Ovary (tissue), 3 donors: ENCODE measurements around the gene FAM170B.

ENCODE experiments used
- CTCF ChIP-seq, 3 donors: fragments of 450-650 bp in 2 of 3; fragments of 200-600 bp in 1 of 3; IDR thresholded peaks; one replicate each; pipeline versions ENCODE4 v1.5.1 to v1.8.0; 2016 to 2022; ENCODE audit warnings: antibody characterized with exemption in 3 of 3, mild to moderate bottlenecking in 1 of 3
- EP300 ChIP-seq: sonication (generic); formaldehyde crosslinking; IDR thresholded peaks from one replicate; pipeline ENCODE4 v1.6.1; 2017; ENCODE audit warnings: antibody characterized with exemption
- POLR2A ChIP-seq: fragments of 450-650 bp; IDR thresholded peaks from one replicate; pipeline ENCODE4 v1.6.1; 2017; ENCODE audit warnings: antibody characterized with exemption, mild to moderate bottlenecking, moderate library complexity
- donor health status: DM: no; HTN: no; CAD: no.

- TF ChIP-seq CTCF (IDR thresholded peaks at IDR 0.05) (no peak), EP300 (no peak), POLR2A (no peak)
Measured at GRCh38 chr10:49108656-49109055, 25.2 kb downstream of the FAM170B start.
